Heart left ventricle (tissue), 16 donors: ENCODE data around the gene SUCNR1. TPM values are rescaled to one million over a fixed set of nuclear protein-coding genes. Genes with fewer than 3 reads are reported as not detected.

Source experiments
- ATAC-seq, 4 donors: fragments of 200-7000 bp; cut with Tn5 transposase; one replicate each; pipeline ENCODE4 v1.9.1; 2020 to 2022; ENCODE audit warnings: moderate library complexity in 4 of 4, mild to moderate bottlenecking in 3 of 4, moderate number of reproducible peaks in 1 of 4
- DNase-seq, 5 donors: peaks; one replicate each; pipeline ENCODE4 v3.0.0-alpha.2; 2020
- H3K27ac ChIP-seq, 12 donors: fragments of 200-600 bp; sonication (generic) in 4 of 12; one replicate each; pipeline versions ENCODE4 v1.5.0 to v1.8.0; 2016 to 2022; ENCODE audit warnings: mild to moderate bottlenecking in 2 of 12
- H3K27me3 ChIP-seq, 9 donors: fragments of 200-600 bp; sonication (generic) in 2 of 9; one replicate each; pipeline versions ENCODE4 v1.5.1 to v1.8.0; 2016 to 2022; ENCODE audit warnings: mild to moderate bottlenecking in 3 of 9
- H3K36me3 ChIP-seq, 9 donors: fragments of 200-600 bp; sonication (generic) in 2 of 9; one replicate each; pipeline versions ENCODE4 v1.5.0 to v1.8.0; 2018 to 2022; ENCODE audit warnings: mild to moderate bottlenecking in 2 of 9
- H3K4me1 ChIP-seq, 12 donors: fragments of 200-600 bp; sonication (generic) in 4 of 12; one replicate each; pipeline versions ENCODE4 v1.5.0 to v1.8.0; 2016 to 2022; ENCODE audit warnings: mild to moderate bottlenecking in 3 of 12
- H3K4me3 ChIP-seq, 12 donors: fragments of 200-600 bp; sonication (generic) in 4 of 12; one replicate each; pipeline versions ENCODE4 v1.5.0 to v1.8.0; 2017 to 2022; ENCODE audit warnings: mild to moderate bottlenecking in 9 of 12, moderate library complexity in 4 of 12
- H3K9me3 ChIP-seq, 12 donors: fragments of 200-600 bp; sonication (generic) in 4 of 12; one replicate each; pipeline versions ENCODE4 v1.5.0 to v1.8.0; 2016 to 2022; ENCODE audit warnings: mild to moderate bottlenecking in 1 of 12
- CTCF ChIP-seq, 12 donors: fragments of 200-600 bp; sonication (generic) in 4 of 12; IDR thresholded peaks; one replicate each; pipeline versions ENCODE4 v1.5.0 to v1.8.0; 2018 to 2022; ENCODE audit warnings: antibody characterized with exemption in 12 of 12, mild to moderate bottlenecking in 5 of 12
- POLR2A ChIP-seq, 2 donors: fragments of 450-650 bp; IDR thresholded peaks; one replicate each; pipeline ENCODE4 v1.6.1; 2017; ENCODE audit warnings: antibody characterized with exemption in 2 of 2, mild to moderate bottlenecking in 2 of 2, moderate library complexity in 2 of 2
- WGBS, 4 donors: extraction: QIAGEN DNeasy Blood & Tissue Kit in 2 of 4; methylation state at CpG; one replicate each; pipeline versions ENCODE4 v1.1.5 to v1.1.7; 2013 to 2018; 5-methylcytosine and 5-hydroxymethylcytosine counted together
- intact Hi-C, 10 donors: fragments of 100-400 bp; cut with DNase I; formaldehyde crosslinking; loops; one replicate each; pipeline versions ENCODE4 v1.11.1 to v1.14.2; 2022
- long read RNA-seq, 3 donors: library from polyadenylated mRNA; unstranded; transcript quantifications; one replicate each; pipeline ENCODE4 v2.0.0, GENCODE V29; 2020 to 2021
- polyA plus RNA-seq, 2 donors: library from polyadenylated mRNA; stranded (reverse); fragments of 200-250 nt; gene quantifications; one replicate each; pipeline ENCODE4 v1.2.3, GENCODE V29; 2013
- total RNA-seq, 9 donors: library from RNA; depleted of rRNA in 2 of 9; stranded (reverse); fragments of >200 nt in 2 of 9; fragmentation: NEBNext Ultra II Directional in 3 of 9; extraction: Animal tissue kit (Norgen Biotek cat#: 25700) in 3 of 9; gene quantifications; one replicate each; pipeline versions ENCODE4 v1.1.0 to v1.2.4, GENCODE V29; 2016 to 2023
- donor health status: ischemic (EF 13 %, LVEDD 7.1; RV severe dilation, severe dysfunction).
- donor health status: healthy with polysubstance abuse.
- donor health status: DM: no; HTN: yes; CAD: no.
- donor health status: DM: no; HTN: no; CAD: no.
- donor health status: ischemic (EF 25% LVEDD 6.9; RV normal size, moderate dysfunction).
- donor health status: ischemic (EF 25% LVEDD 5.7; RV mildly dilated, moderate dysfunction).
- donor health status: healthy.
- donor health status: DM: yes; HTN: yes; CAD: no.
- donor health status: ischemic (EF 35%, LVEDD 5.7; RV mildly dilated, moderate dysfunction).
- donor health status: nonischemic (EF 11% LVEDD 7.7; RV severe dilation, severe dysfunction).
- donor health status: DM: yes; HTN: yes; CAD: no.
- donor health status: PGD.
- donor health status: ischemic (EF 29% LVEDD 5.4; RV normal size, mild dysfunction).
- donor health status: nonischemic (EF 23%, LVEDD 6.1; RV moderate dilation, normal function).

Gene SUCNR1
- total RNA-seq: 1 to 10 TPM in 2 of 9 donors, under 1 TPM in 7; 0.07 to 7.2 (median 0.19) TPM
- polyA plus RNA-seq: under 1 TPM in 1 of 2 donors, not detected in 1; 0.15 TPM
- long read RNA-seq, donor 1: 0 reads
- long read RNA-seq, donor 2: 0 reads
- long read RNA-seq, donor 3: 0 reads

- intact Hi-C loops: no loop called here
- ATAC-seq (no peak), DNase-seq (no peak)
- Histone ChIP-seq H3K4me3 (peak within 1 kb of the TSS in 1 of 12 donors; percentile 44), H3K27ac (peak within 1 kb of the TSS in 1 of 12 donors; percentile 85), H3K9me3 (no peaks in the 10 kb centered on the region), H3K27me3 (no peaks in the 10 kb centered on the region), H3K36me3 (no peaks in the 10 kb centered on the region), H3K4me1 (peaks cover 0 to 46% (median 0%) of the 10 kb centered on the region in 12 donors)
- no peak for TF ChIP-seq POLR2A (IDR thresholded peaks at IDR 0.05)
- TF ChIP-seq CTCF (IDR thresholded peaks at IDR 0.05): no peak
Measured at GRCh38 chr3:151873398-151873797, at the start of gene SUCNR1. Gene SUCNR1, plus strand, starts transcription at chr3:151873643. Its CDS starts 6,250 bp downstream, at chr3:151879893.

GRCh38 chr3:151827816-151828215 lies 45.6 kb upstream of the SUCNR1 start:
- H3K36me3 ChIP-seq: no peaks in the 10 kb centered on the region
- H3K27ac ChIP-seq: no peak overlapping the region
- no peaks in the 10 kb centered on the region for H3K4me1 ChIP-seq
- peaks cover 0 to 8% (median 0%) of the 10 kb centered on the region in 12 donors for H3K9me3 ChIP-seq
- ATAC-seq (no peak), DNase-seq (no peak)
- intact Hi-C loops: no loop called here
- TF ChIP-seq CTCF (IDR thresholded peaks at IDR 0.05): no peak
- TF ChIP-seq POLR2A (IDR thresholded peaks at IDR 0.05): no peak
- WGBS, 4 donors: 72 to 80% (median 74%) methylated on average over 3 of the region's 3 CpGs
- no peak overlapping the region for H3K4me3 ChIP-seq
- H3K27me3 ChIP-seq: no peaks in the 10 kb centered on the region

- H3K4me1 ChIP-seq: peaks cover 0 to 16% (median 4%) of the 10 kb centered on the region in 12 donors
- 68 to 75% (median 70%) methylated on average over 5 of the region's 5 CpGs for WGBS, 4 donors
- H3K27ac ChIP-seq: peak overlapping the region in 1 of 12 donors; percentile 7
- no peak for DNase-seq
- no peaks in the 10 kb centered on the region for H3K9me3 ChIP-seq
- intact Hi-C loops: loop anchor here (5.0 to 10.0 kb wide), 9 partner anchors 81 to 669 kb away; partner anchors contain the start of gene IGSF10 (in 1 of the 10)
- no peaks in the 10 kb centered on the region for H3K27me3 ChIP-seq
- H3K4me3 ChIP-seq: no peak overlapping the region
- no peaks in the 10 kb centered on the region for H3K36me3 ChIP-seq
- ATAC-seq: peak in 1 of 4 donors; percentile 41
- TF ChIP-seq POLR2A (IDR thresholded peaks at IDR 0.05): no peak
Measured at GRCh38 chr3:151835751-151836525, 37.5 kb upstream of the SUCNR1 start.

- Histone ChIP-seq H3K4me1 (peaks cover 0 to 16% (median 4%) of the 10 kb centered on the region in 12 donors), H3K36me3 (no peaks in the 10 kb centered on the region), H3K27ac (peak overlapping the region in 3 of 12 donors; percentile 7 to 36 (median 33)), H3K4me3 (no peak overlapping the region), H3K27me3 (no peaks in the 10 kb centered on the region), H3K9me3 (no peaks in the 10 kb centered on the region)
- ATAC-seq: peak in 2 of 4 donors; percentile 45 to 61
- TF ChIP-seq POLR2A (IDR thresholded peaks at IDR 0.05) (no peak), CTCF (IDR thresholded peaks at IDR 0.05) (no peak)
- intact Hi-C loops: loop anchor here (5.0 to 10.0 kb wide), 9 partner anchors 80 to 670 kb away; partner anchors contain the start of gene IGSF10 (in 1 of the 10)
- WGBS, 4 donors: 34 to 62% (median 51%) methylated on average over 4 of the region's 4 CpGs
- no peak for DNase-seq
Measured at GRCh38 chr3:151837057-151837456, 36.4 kb upstream of the SUCNR1 start.
